IMR-90 (cell line): ENCODE results near the gene MBOAT1. TPM values are rescaled to one million over a fixed set of nuclear protein-coding genes. Genes with fewer than 3 reads are reported as not detected.

ENCODE experiments used
- ATAC-seq: fragments of 200-7000 bp; cut with Tn5 transposase; 2 replicates; pipeline ENCODE4 v1.9.1; 2020; ENCODE audit warnings: low read depth, mild to moderate bottlenecking, moderate library complexity
- BruUV-seq: library from RNA; stranded (reverse); fragments of 400-500 nt; replicated peaks from 2 replicates; lab custom pipeline; 2021; lab: Mats Ljungman, UMichigan
- CTCF ChIA-PET: fragments of 300-600 bp; formaldehyde crosslinking; extraction: SDS; loops from one replicate; lab custom pipeline; 2021; ENCODE audit warnings: antibody characterized with exemption; lab: Yijun Ruan, JAX
- POLR2A ChIA-PET: fragments of 300-600 bp; sonication (Branson Sonifier 250); formaldehyde crosslinking; loops from one replicate; lab custom pipeline; 2022; ENCODE audit warnings: antibody characterized with exemption; ENCODE audit not compliant: unreplicated experiment; lab: Charles Lee
- DNase-seq: peaks from one replicate; pipeline ENCODE4 v3.0.0; 2013
- H2AFZ ChIP-seq: replicated peaks from 2 replicates; pipeline ENCODE3; 2013; ENCODE audit warnings: low read length, mild to moderate bottlenecking; ENCODE audit not compliant: poor library complexity
- H2AK5ac ChIP-seq: 2 replicates; pipeline ENCODE4 v1.6.1; 2013; ENCODE audit warnings: low read depth, low read length, inconsistent platforms
- H2AK9ac ChIP-seq: replicated peaks from 2 replicates; pipeline ENCODE3; 2013; ENCODE audit warnings: mild to moderate bottlenecking, low read depth, low read length, moderate library complexity; ENCODE audit not compliant: poor library complexity
- H2BK120ac ChIP-seq: 2 replicates; pipeline ENCODE4 v1.6.1; 2013; ENCODE audit warnings: low read depth, low read length, inconsistent platforms
- H2BK15ac ChIP-seq: 3 replicates; pipeline ENCODE4 v1.6.1; 2013; ENCODE audit warnings: low read depth, low read length, inconsistent platforms
- H2BK20ac ChIP-seq: 2 replicates; pipeline ENCODE4 v1.6.1; 2013; ENCODE audit warnings: low read depth, mild to moderate bottlenecking, inconsistent platforms, low read length, moderate library complexity
- H2BK5ac ChIP-seq: 2 replicates; pipeline ENCODE4 v1.6.1; 2013; ENCODE audit warnings: mild to moderate bottlenecking, low read depth, low read length, inconsistent platforms; ENCODE audit not compliant: poor library complexity, severe bottlenecking
- H3K14ac ChIP-seq: replicated peaks from 2 replicates; pipeline ENCODE4 v1.6.1; 2013; ENCODE audit warnings: low read depth, low read length, inconsistent platforms
- H3K18ac ChIP-seq: 2 replicates; pipeline ENCODE4 v1.6.1; 2013; ENCODE audit warnings: low read depth, low read length, control low read depth
- H3K23ac ChIP-seq: 2 replicates; pipeline ENCODE4 v1.6.1; 2013; ENCODE audit warnings: low read depth, low read length, inconsistent platforms
- H3K27ac ChIP-seq: 2 replicates; pipeline ENCODE4 v1.5.1; 2013; ENCODE audit warnings: mild to moderate bottlenecking, control low read depth, low read length; ENCODE audit not compliant: insufficient read depth
- H3K27me3 ChIP-seq: 2 replicates; pipeline ENCODE4 v1.6.1; 2013; ENCODE audit warnings: low read length; ENCODE audit not compliant: control insufficient read depth, insufficient read depth
- H3K36me3 ChIP-seq: 2 replicates; pipeline ENCODE4 v1.6.1; 2013; ENCODE audit warnings: low read length, mixed read lengths; ENCODE audit not compliant: control insufficient read depth, insufficient read depth
- H3K4ac ChIP-seq: 2 replicates; pipeline ENCODE4 v1.6.1; 2013; ENCODE audit warnings: low read depth, low read length, inconsistent platforms
- H3K4me1 ChIP-seq: 2 replicates; pipeline ENCODE4 v1.6.1; 2013; ENCODE audit warnings: low read length, mixed read lengths; ENCODE audit not compliant: control insufficient read depth, insufficient read depth
- H3K4me2 ChIP-seq: 2 replicates; pipeline ENCODE4 v1.6.1; 2013; ENCODE audit warnings: low read depth, mild to moderate bottlenecking, control low read depth, low read length, moderate library complexity
- H3K4me3 ChIP-seq: 2 replicates; pipeline ENCODE4 v1.5.1; 2013; ENCODE audit warnings: low read depth, mild to moderate bottlenecking, control low read depth, low read length, moderate library complexity; ENCODE audit not compliant: insufficient read depth
- H3K56ac ChIP-seq: 2 replicates; pipeline ENCODE4 v1.6.1; 2013; ENCODE audit warnings: low read length, inconsistent platforms; ENCODE audit not compliant: insufficient read depth; ENCODE audit errors: extremely low read depth
- H3K79me1 ChIP-seq, 2 experiments: 2 replicates each; pipeline ENCODE4 v1.6.1; 2013; ENCODE audit warnings: low read length in 2 of 2, inconsistent platforms in 1 of 2, low read depth in 1 of 2
- H3K9ac ChIP-seq: 2 replicates; pipeline ENCODE4 v1.6.1; 2013; ENCODE audit warnings: low read depth, low read length, control low read depth
- H3K9me1 ChIP-seq: 2 replicates; pipeline ENCODE4 v1.6.1; 2013; ENCODE audit warnings: low read length, inconsistent platforms; ENCODE audit not compliant: insufficient read depth
- H3K9me3 ChIP-seq: 2 replicates; pipeline ENCODE4 v1.6.1; 2013; ENCODE audit warnings: low read length; ENCODE audit not compliant: control insufficient read depth, insufficient read depth
- H4K20me1 ChIP-seq: 2 replicates; pipeline ENCODE4 v1.6.1; 2013; ENCODE audit warnings: low read length, inconsistent platforms; ENCODE audit not compliant: insufficient read depth
- H4K5ac ChIP-seq: 2 replicates; pipeline ENCODE4 v1.6.1; 2013; ENCODE audit warnings: mild to moderate bottlenecking, low read depth, low read length, control low read depth
- H4K8ac ChIP-seq, 2 experiments: 2 replicates each; pipeline ENCODE4 v1.6.1; 2013; ENCODE audit warnings: low read depth in 2 of 2, low read length in 2 of 2, control low read depth in 1 of 2, inconsistent platforms in 1 of 2
- H4K91ac ChIP-seq: 2 replicates; pipeline ENCODE4 v1.6.1; 2013; ENCODE audit warnings: low read depth, low read length, inconsistent platforms; ENCODE audit not compliant: insufficient read depth
- BHLHE40 ChIP-seq: fragments of 150-350 bp; IDR thresholded peaks from 2 replicates; pipeline ENCODE4 v1.6.1; 2016; ENCODE audit warnings: mild to moderate bottlenecking, low read depth, low read length
- CHD1 ChIP-seq: IDR thresholded peaks from 2 replicates; pipeline ENCODE4 v1.6.1; 2012; ENCODE audit warnings: low read depth, low read length, improper control_type of control experiment
- MAFK ChIP-seq: IDR thresholded peaks from 2 replicates; pipeline ENCODE4 v1.6.1; 2012; ENCODE audit warnings: low read depth, low read length, improper control_type of control experiment
- MXI1 ChIP-seq: IDR thresholded peaks from 2 replicates; pipeline ENCODE4 v1.6.1; 2012; ENCODE audit warnings: low read depth, mild to moderate bottlenecking, low read length, moderate library complexity, borderline replicate concordance
- POLR2A ChIP-seq: IDR thresholded peaks from 2 replicates; pipeline ENCODE4 v1.6.1; 2012; ENCODE audit warnings: mild to moderate bottlenecking, low read depth, low read length
- RAD21 ChIP-seq: IDR thresholded peaks from 2 replicates; pipeline ENCODE4 v1.6.1; 2012; ENCODE audit warnings: low read length, improper control_type of control experiment
- RCOR1 ChIP-seq: IDR thresholded peaks from 2 replicates; pipeline ENCODE4 v1.6.1; 2012; ENCODE audit warnings: mild to moderate bottlenecking, low read length, improper control_type of control experiment; ENCODE audit not compliant: insufficient replicate concordance
- SMC3 ChIP-seq: fragments of 150-350 bp; IDR thresholded peaks from 2 replicates; pipeline ENCODE4 v1.6.1; 2016; ENCODE audit warnings: low read depth, mild to moderate bottlenecking, antibody characterized with exemption, low read length, moderate library complexity
- WGBS, 2 experiments: methylation state at CpG; one replicate each; pipeline versions ENCODE4 v1.1.5 to v1.1.7; 2013; ENCODE audit warnings: missing lambda C conversion rate in 2 of 2; ENCODE audit not compliant: insufficient read length in 1 of 2; ENCODE audit errors: extremely low coverage in 2 of 2; 5-methylcytosine and 5-hydroxymethylcytosine counted together
- dilution Hi-C: fragments of 300-500 bp; cut with HindIII; formaldehyde crosslinking; loops from one replicate; pipeline ENCODE4 v1.14.3; 2018; ENCODE audit warnings: low sequenced_read_pairs; ENCODE audit not compliant: unreplicated experiment
- in situ Hi-C: fragments of 300-500 bp; cut with MboI; formaldehyde crosslinking; loops from 3 replicates; pipeline ENCODE4 v1.14.3; 2019; ENCODE audit warnings: low sequenced_read_pairs, inconsistent platforms, mixed read lengths
- intact Hi-C: fragments of 100-400 bp; cut with micrococcal nuclease; formaldehyde crosslinking; loops from 2 replicates; pipeline ENCODE4 v1.10.0; 2022
- polyA plus RNA-seq, 3 experiments: library from polyadenylated mRNA; depleted of rRNA; stranded (reverse); fragments of >200 nt; gene quantifications; 2 replicates each; pipeline ENCODE4 v1.2.3, GENCODE V29; 2012; ENCODE audit warnings: low replicate concordance in 1 of 3
- total RNA-seq: library from RNA; depleted of rRNA; stranded (reverse); fragments of >200 nt; gene quantifications from 2 replicates; pipeline ENCODE4 v1.2.3, GENCODE V29; 2012
- TF ChIP-seq, protein P1 (sequence below): fragments of 150-350 bp; IDR thresholded peaks from 2 replicates; pipeline ENCODE4 v1.6.1; 2016; ENCODE audit warnings: low read depth, mild to moderate bottlenecking, low read length, moderate library complexity, borderline replicate concordance
- TF ChIP-seq, protein P2 (sequence below): fragments of 150-350 bp; IDR thresholded peaks from 2 replicates; pipeline ENCODE4 v1.6.1; 2017; ENCODE audit warnings: mild to moderate bottlenecking, antibody characterized with exemption, low read length, low read depth

Gene MBOAT1
- total and polyA plus RNA-seq, 2 of the 4 experiments (the other 2 are of a cell fraction) = 1.6 to 4.7 TPM

- Histone ChIP-seq H2BK15ac (no peak overlapping the region), H2BK120ac (no peak overlapping the region), H3K36me3 (no peaks in the 10 kb centered on the region), H4K5ac (no peak overlapping the region), H3K23ac (no peak overlapping the region), H3K79me1 (no peaks in the 10 kb centered on the region), H4K91ac (no peak overlapping the region), H2AK5ac (no peak overlapping the region), H3K9me3 (no peaks in the 10 kb centered on the region), H3K27me3 (no peaks in the 10 kb centered on the region; the same call in 1 of the 2 replicates), H3K4me1 (no peaks in the 10 kb centered on the region), H3K18ac (no peak overlapping the region), H2BK5ac (no peak overlapping the region), H3K14ac (no peak overlapping the region), H2BK20ac (no peak overlapping the region), H3K4me2 (no peak overlapping the region), H3K4ac (no peak overlapping the region), H3K9me1 (no peaks in the 10 kb centered on the region), H2AFZ (no peak overlapping the region), H2AK9ac (no peak overlapping the region), H3K56ac (no peak overlapping the region), H3K27ac (no peak overlapping the region), H3K4me3 (no peak overlapping the region), H4K20me1 (no peaks in the 10 kb centered on the region), H3K9ac (no peak overlapping the region), H4K8ac (no peak overlapping the region)
- ATAC-seq (no peak), DNase-seq (no peak)
- ChIA-PET POLR2A (no interaction called here), CTCF (interaction anchor here (0.6 to 2.1 kb wide), 5 partner anchors 10 to 1553 kb away, joined by 3 to 10 read pairs (median 4); no protein-coding TSS in a partner anchor)
- WGBS, 2 experiments = no CpG with 5 or more reads among the region's 7 CpGs
- in situ Hi-C loops (loop anchor here (10.0 kb wide), 1 partner anchor 1451 kb away; no protein-coding TSS in a partner anchor), dilution Hi-C loops (no loop called here), intact Hi-C loops (loop anchor here (1.0 to 10.0 kb wide), 5 partner anchors 201 to 1529 kb away; no protein-coding TSS in a partner anchor)
- BruUV-seq = no TSS peak
- TF ChIP-seq MXI1 (no peak), POLR2A (no peak), SMC3 (no peak), RAD21 (no peak), MAFK (no peak), CHD1 (no peak), BHLHE40 (no peak), RCOR1 (no peak)
- TF ChIP-seq, protein P1, sequence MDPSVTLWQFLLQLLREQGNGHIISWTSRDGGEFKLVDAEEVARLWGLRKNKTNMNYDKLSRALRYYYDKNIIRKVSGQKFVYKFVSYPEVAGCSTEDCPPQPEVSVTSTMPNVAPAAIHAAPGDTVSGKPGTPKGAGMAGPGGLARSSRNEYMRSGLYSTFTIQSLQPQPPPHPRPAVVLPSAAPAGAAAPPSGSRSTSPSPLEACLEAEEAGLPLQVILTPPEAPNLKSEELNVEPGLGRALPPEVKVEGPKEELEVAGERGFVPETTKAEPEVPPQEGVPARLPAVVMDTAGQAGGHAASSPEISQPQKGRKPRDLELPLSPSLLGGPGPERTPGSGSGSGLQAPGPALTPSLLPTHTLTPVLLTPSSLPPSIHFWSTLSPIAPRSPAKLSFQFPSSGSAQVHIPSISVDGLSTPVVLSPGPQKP = no peak
- TF ChIP-seq, protein P2, sequence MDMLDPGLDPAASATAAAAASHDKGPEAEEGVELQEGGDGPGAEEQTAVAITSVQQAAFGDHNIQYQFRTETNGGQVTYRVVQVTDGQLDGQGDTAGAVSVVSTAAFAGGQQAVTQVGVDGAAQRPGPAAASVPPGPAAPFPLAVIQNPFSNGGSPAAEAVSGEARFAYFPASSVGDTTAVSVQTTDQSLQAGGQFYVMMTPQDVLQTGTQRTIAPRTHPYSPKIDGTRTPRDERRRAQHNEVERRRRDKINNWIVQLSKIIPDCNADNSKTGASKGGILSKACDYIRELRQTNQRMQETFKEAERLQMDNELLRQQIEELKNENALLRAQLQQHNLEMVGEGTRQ = no peak
These were observed 156.4 kb downstream of the MBOAT1 start for GRCh38 chr6:20055916-20056315.
